ENCODE results near the gene AGAP3.

GRCh38 chr7:151110236-151110940 is 24.1 kb downstream of the AGAP3 start:
- TF ChIP-seq CTCF (IDR thresholded peaks at IDR 0.05): no peak
- no peak for TF ChIP-seq IRF3 (IDR thresholded peaks at IDR 0.05; ENCODE audit: low read depth, low read length)
- TF ChIP-seq USF2 (IDR thresholded peaks at IDR 0.05; ENCODE audit: borderline replicate concordance, low read depth, low read length): no peak

All from SK-N-SH (cell line).